ENCODE measurements around the gene PLOD3.

DNA sequence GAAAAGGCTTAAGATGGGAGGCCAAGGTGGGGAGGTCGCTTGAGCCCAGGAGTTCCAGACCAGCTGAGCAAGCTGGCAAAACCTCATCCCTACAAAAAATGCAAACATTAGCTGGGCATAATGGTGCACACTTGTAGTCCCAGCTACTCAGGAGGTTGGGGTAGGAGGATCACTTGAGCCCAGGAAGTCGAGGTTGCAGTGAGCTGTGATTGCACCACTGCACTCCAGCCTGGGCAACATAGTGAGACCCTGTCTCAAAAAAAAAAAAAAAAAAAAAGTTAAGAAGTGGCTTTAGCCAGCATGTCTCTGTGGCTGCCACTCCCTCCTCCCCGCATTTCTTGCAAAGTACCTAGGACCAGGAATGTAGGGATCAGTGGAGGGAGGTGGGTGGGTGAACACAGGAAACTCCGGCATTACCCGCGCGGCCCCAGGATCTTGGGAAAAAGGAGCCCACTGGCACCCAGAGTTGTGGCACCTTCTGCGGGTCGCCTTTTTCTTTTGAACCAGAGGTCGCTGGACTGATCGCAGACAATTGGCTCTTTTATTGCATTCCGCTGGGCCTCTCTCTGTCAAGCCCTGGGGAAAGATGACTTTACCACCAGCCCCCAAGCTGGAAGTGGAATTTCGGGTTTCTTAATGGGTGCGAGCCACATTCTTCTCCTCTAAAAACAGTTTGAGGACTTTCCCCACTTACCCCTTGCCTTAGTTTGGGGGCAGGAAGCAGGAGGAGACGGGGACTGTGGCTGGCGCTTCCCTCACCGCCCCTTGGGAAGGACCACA lies 55.5 kb downstream of the PLOD3 start:
- no peak for TF ChIP-seq HMG20B (CRISPR knock-in tag; IDR thresholded peaks at IDR 0.05)
- TF ChIP-seq RAD21 (CRISPR knock-in tag; conservative IDR thresholded peaks at IDR 0.05 in 1 of 2, IDR thresholded peaks at IDR 0.05 in 1 of 2) = no peak
- no peak for TF ChIP-seq ERF (CRISPR knock-in tag; IDR thresholded peaks at IDR 0.05)

Measured in K562 (cell line).